PC-3 (cell line): Measurements from ENCODE around the gene MICALL2.

Source experiments
- CTCF ChIP-seq: fragments of 300-600 bp; sonication (generic); conservative IDR thresholded peaks from 2 replicates; pipeline ENCODE4 v1.5.1; 2017; ENCODE audit warnings: antibody characterized with exemption, low read depth, mild to moderate bottlenecking, low read length
- EZH2 ChIP-seq: fragments of 300-600 bp; sonication (generic); IDR thresholded peaks from one replicate; pipeline ENCODE4 v1.6.1; 2017; ENCODE audit warnings: antibody characterized with exemption, mild to moderate bottlenecking, low read length; ENCODE audit not compliant: unreplicated experiment

- TF ChIP-seq CTCF (no peak), EZH2 (no peak)
These were observed 21.4 kb upstream of the MICALL2 start for GRCh38 chr7:1480670-1481069.
